WI38 (cell line): ENCODE data around the gene MAP4K2.

ENCODE experiments used
- H3K4me3 ChIP-seq: 2 replicates; pipeline ENCODE4 v1.5.1; 2011; ENCODE audit warnings: low read depth, mild to moderate bottlenecking, control low read depth, low read length
- TF ChIP-seq, protein P1 (sequence below): IDR thresholded peaks from 2 replicates; pipeline ENCODE4 v1.5.1; 2012; ENCODE audit warnings: low read depth, mild to moderate bottlenecking, control low read depth, low read length

The MAP4K2 gene

GRCh38 chr11:64766881-64767280, 36.1 kb downstream of the MAP4K2 start:
- TF ChIP-seq, protein P1, sequence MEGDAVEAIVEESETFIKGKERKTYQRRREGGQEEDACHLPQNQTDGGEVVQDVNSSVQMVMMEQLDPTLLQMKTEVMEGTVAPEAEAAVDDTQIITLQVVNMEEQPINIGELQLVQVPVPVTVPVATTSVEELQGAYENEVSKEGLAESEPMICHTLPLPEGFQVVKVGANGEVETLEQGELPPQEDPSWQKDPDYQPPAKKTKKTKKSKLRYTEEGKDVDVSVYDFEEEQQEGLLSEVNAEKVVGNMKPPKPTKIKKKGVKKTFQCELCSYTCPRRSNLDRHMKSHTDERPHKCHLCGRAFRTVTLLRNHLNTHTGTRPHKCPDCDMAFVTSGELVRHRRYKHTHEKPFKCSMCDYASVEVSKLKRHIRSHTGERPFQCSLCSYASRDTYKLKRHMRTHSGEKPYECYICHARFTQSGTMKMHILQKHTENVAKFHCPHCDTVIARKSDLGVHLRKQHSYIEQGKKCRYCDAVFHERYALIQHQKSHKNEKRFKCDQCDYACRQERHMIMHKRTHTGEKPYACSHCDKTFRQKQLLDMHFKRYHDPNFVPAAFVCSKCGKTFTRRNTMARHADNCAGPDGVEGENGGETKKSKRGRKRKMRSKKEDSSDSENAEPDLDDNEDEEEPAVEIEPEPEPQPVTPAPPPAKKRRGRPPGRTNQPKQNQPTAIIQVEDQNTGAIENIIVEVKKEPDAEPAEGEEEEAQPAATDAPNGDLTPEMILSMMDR, result no peak
- H3K4me3 ChIP-seq, result no peak overlapping the region

GRCh38 chr11:64765851-64766665, 37.0 kb downstream of the MAP4K2 start:
- TF ChIP-seq, protein P1, result no peak

DNA sequence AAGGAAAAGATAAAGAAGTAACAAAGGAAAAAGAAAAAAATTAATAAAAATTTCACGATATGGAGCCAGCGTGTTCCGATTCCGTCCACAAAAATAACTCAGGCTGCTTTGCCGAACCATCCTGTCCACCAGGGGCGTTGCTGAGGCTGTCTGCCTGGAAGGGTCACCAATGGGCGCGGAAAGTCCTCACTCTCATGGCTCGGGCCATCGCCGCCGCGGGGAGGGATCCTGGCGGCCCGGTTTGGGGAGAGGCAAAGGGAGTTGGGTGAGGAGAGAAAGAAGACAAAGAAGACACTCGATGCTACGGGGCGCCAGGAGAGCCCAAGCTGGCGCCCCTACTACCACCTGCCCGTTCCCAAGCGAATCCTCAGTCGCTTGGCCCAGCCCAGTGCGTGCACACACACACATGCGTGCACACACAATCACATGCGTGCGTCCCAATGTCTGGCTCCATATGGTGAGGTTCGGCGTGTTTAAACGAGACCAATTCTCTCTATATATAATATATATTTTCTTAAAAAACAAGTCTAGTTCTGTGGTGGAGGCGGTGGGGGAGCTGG, 37.6 kb downstream of the MAP4K2 start:
- no peak overlapping the region for H3K4me3 ChIP-seq
- TF ChIP-seq, protein P1, result no peak

More at GRCh38 chr11:64765851-64766665, 37.0 kb downstream of the MAP4K2 start:
- H3K4me3 ChIP-seq, result no peak overlapping the region

DNA sequence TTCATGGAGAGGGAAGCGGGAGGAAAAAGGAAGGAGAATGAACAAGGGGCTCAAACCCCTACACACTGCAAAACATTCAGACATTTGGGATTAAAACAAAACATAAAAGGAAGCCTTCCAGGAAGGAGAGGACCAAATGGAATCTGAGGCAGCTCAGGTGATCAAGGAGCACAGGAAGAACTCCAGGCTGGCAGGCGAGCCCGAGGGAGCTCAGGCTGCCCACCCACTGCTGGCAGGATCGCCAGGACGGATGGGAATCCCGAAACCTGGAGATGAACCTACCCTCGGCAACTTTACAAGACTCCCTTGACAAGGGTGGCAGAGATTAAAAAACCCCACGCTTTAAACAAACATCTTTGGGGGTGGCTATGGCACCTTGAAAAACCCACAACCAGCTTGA, 38.3 kb downstream of the MAP4K2 start:
- H3K4me3 ChIP-seq, result no peak overlapping the region
- TF ChIP-seq, protein P1, result no peak

DNA sequence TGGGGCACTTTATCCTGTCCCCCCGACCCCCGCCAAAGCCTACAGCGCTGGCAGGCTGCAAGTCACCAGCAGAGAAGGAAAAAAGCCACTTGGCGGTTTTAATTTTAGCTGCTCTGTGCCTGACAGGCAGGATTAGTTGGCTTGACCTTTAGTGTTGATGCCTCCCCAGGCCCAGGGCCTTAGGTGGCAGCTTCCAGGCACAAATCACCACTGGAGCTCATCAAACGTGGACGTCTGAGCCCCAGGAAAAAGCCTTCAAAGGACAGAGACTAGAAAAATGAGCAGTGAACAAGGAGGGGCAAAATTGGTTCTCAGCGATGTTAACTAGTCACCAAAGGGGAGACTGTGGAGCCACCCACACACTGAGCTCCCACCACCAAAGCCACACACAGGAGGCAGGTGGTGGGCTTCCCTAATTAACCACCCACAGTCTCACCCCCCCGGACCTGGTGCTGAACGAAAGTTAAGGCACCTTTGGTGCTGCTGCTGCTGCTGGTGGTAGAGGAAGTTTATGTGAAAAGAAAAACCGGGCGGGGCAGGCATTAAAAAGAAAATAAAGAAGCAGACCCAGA, 38.9 kb downstream of the MAP4K2 start:
- TF ChIP-seq, protein P1, result no peak
- H3K4me3 ChIP-seq, result no peak overlapping the region

GRCh38 chr11:64763526-64764039, 39.4 kb downstream of the MAP4K2 start:
- no peak overlapping the region for H3K4me3 ChIP-seq
- TF ChIP-seq, protein P1, result no peak
